BE2C (cell line): ENCODE data around the gene ELFN1.

Experiments used
- DNase-seq: peaks from one replicate; pipeline ENCODE4 v3.0.0-alpha.2; 2020
- H3K27me3 ChIP-seq: fragments of 250-450 bp; sonication (Bioruptor Pico); 2 replicates; pipeline ENCODE4 v1.5.1; 2020; ENCODE audit warnings: mild to moderate bottlenecking
- H3K36me3 ChIP-seq: fragments of 250-450 bp; sonication (Bioruptor Pico); 2 replicates; pipeline ENCODE4 v1.5.1; 2020; ENCODE audit warnings: mild to moderate bottlenecking
- H3K4me1 ChIP-seq: fragments of 250-450 bp; sonication (Bioruptor Pico); 2 replicates; pipeline ENCODE4 v1.5.1; 2020
- H3K4me3 ChIP-seq: 2 replicates; pipeline ENCODE4 v1.5.1; 2011; ENCODE audit warnings: low read depth, low read length
- H3K9me3 ChIP-seq: fragments of 250-450 bp; sonication (Bioruptor Pico); 2 replicates; pipeline ENCODE4 v1.5.1; 2020
- TF ChIP-seq, protein P1 (sequence below): IDR thresholded peaks from 2 replicates; pipeline ENCODE4 v1.5.1; 2012; ENCODE audit warnings: mild to moderate bottlenecking, low read depth, low read length

ELFN1 gene

DNA sequence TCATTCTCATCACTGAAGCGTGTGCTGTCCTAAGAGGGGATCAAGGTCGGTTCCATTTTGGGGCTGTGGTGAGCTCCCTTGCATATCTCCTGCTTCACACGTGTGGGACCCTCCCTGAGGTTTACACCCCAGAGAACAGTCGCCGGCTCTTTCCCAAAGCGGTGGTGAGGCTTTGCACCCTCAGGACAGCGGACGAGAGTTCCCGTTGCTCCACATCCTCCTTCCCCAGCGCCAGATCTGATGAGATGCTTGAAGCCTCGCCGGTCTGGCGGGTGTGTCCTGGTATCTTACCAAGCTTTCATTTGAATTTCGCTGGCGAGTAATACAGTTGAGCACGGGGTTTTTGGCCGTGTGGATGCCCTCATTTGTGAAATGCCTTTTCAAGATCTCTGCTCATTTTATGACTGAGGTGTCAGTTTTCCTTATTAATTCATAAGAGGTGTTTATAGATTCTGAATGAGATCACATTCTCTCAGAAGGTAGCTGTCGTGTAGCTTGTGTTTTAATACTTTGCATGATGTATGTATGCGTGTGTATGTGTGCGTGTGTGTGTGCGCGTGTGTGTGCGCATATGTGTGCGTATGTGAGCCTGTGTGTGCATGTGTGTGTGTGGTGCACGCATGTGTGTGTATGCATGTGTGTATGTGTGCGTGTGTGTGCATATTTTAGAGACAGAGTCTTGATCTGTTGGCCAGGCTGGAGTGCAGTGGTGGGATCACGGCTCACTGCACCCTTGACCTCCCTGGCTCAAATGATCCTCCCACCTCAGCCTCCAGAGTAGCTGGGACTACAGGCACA is 30.7 kb downstream of the ELFN1 start:
- Histone ChIP-seq H3K27me3 (no peaks in the 10 kb centered on the region), H3K36me3 (no peaks in the 10 kb centered on the region), H3K4me1 (no peaks in the 10 kb centered on the region), H3K4me3 (no peak overlapping the region), H3K9me3 (no peaks in the 10 kb centered on the region)
- no peak for DNase-seq
- TF ChIP-seq, protein P1, sequence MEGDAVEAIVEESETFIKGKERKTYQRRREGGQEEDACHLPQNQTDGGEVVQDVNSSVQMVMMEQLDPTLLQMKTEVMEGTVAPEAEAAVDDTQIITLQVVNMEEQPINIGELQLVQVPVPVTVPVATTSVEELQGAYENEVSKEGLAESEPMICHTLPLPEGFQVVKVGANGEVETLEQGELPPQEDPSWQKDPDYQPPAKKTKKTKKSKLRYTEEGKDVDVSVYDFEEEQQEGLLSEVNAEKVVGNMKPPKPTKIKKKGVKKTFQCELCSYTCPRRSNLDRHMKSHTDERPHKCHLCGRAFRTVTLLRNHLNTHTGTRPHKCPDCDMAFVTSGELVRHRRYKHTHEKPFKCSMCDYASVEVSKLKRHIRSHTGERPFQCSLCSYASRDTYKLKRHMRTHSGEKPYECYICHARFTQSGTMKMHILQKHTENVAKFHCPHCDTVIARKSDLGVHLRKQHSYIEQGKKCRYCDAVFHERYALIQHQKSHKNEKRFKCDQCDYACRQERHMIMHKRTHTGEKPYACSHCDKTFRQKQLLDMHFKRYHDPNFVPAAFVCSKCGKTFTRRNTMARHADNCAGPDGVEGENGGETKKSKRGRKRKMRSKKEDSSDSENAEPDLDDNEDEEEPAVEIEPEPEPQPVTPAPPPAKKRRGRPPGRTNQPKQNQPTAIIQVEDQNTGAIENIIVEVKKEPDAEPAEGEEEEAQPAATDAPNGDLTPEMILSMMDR, result no peak

DNA sequence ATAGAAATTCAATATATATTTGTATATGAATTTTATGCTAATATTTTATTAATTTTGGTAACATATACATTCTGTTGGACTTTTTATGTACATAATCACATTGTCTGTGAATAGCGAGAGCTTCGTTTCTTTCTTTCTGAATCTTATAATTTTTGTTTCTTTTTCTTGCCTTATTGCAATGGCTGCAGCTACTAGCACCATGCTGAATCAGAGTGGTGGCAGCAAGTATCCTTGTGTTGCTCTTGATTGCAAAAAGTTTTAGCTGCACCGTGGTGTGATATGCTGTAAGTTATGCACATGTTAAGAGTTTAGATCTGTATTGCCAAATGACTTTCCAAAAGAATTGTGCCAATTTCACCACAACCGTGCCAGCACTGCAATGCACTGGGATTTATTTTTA is 32.6 kb downstream of the ELFN1 start:
- Histone ChIP-seq H3K36me3 (no peaks in the 10 kb centered on the region), H3K4me1 (no peaks in the 10 kb centered on the region), H3K27me3 (no peaks in the 10 kb centered on the region), H3K9me3 (no peaks in the 10 kb centered on the region), H3K4me3 (no peak overlapping the region)
- DNase-seq, result no peak
- TF ChIP-seq, protein P1, result no peak

DNA sequence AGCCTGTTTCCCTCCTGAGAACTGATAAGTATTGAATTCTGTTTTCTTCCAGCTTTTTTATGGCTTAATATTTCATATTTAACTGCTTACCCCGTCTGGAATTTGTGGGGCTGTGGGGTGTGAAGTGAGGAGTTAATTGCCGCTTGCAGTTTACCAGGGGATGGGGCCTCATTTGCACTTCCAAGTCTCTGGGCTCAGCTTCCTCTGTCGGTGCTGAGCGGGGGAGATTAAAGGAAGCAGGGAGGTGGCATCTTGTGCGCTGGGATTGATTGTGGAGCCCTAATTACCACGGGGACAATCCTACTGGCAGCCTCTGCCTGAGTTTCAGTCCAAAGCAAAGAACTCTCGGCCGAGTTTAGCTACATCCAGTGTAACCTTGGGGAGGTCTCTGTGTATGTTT is 33.4 kb downstream of the ELFN1 start:
- Histone ChIP-seq H3K4me3 (no peak overlapping the region), H3K9me3 (no peaks in the 10 kb centered on the region), H3K4me1 (no peaks in the 10 kb centered on the region), H3K27me3 (no peaks in the 10 kb centered on the region), H3K36me3 (no peaks in the 10 kb centered on the region)
- DNase-seq, result no peak
- TF ChIP-seq, protein P1, result no peak

DNA sequence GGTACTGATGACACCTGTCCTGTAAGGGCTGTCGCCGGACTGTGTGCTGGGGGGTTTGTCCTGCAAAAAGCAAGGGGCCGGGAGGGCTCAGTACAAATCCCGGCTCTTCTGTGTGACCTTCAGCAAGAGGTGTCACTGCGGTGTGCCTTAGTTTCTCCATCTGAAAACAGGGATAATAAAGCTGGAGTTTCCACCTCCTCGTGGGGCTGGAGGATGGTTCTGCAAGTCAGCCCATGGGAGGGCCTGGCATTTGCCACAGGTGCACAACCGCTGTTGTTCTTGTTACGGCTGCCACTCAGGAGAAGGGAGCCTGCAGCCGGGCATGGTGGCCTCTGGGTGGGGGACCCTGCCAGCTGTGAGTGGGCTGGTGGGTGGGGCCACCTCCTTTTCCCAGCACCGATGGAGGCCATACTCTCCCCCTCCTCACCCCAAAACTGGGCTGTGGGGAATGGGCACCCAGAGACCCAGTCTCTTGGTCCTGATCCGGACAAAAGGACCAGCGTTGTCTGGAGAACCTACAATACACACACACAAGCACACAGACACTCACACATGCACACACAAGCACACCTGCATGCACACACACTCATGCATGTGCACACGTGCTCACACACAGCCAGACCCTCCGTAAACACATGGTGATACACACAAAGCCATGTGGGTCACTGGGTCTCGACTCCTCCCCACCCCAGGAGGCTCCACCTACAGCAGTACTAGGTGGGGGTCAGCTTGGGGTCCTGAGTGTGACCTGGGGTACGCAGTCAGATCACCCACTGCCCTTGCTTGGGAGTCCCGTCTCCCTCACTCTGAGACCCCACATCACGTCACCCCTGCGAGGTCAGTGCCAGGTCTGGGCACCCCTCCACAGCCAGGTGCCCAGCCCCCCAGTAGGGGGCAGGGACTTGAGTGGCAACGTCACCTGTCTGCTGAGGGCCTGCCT is 34.1 kb downstream of the ELFN1 start:
- DNase-seq, result no peak
- no peaks in the 10 kb centered on the region for H3K9me3 ChIP-seq
- TF ChIP-seq, protein P1, result no peak
- H3K27me3 ChIP-seq, result no peaks in the 10 kb centered on the region
- H3K36me3 ChIP-seq, result no peaks in the 10 kb centered on the region
- no peak overlapping the region for H3K4me3 ChIP-seq
- no peaks in the 10 kb centered on the region for H3K4me1 ChIP-seq

DNA sequence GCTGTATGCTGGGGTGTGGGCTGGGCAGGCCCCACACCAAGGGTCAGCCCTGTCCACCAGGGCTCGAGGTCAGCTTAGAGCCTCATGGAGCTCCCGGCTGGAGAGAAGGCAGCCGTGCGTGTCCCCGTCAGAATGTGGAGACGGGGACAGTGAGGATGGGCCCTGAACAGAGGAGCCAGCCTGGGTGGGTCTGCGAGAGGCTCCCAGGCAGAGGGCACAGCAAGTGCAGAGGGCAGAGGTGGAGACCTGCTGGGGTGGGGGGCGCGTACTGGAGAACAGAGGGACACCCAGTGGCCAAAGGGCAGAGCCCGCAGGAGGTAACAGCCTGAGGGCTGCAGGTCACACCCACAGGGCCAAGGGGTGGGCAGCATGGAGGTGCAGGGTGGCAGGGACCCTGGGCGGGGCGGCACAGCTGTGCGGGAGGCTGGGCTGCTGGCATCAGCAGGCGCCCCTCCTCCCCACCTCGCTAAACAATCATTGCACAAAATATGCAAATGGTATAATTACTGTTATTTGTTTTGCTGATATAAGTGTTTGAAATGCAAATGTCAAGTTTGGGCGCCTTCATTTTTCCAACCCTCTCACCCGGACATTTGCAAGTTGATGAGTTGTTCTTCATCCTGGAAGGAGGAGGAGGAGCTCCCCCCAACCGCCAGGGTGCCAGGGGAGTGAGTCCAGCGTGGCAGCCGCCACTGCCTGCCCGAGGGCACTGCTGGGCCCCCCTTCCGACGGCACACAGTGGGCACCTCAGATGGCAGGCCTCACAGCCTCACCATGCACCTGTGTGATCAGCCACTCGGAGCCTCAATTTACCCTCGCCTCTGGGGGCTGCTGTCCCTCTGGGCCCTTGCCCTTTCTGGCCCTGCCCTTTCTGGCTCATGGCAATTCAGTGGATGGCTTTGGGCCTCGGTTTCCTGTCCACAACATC is 35.0 kb downstream of the ELFN1 start:
- Histone ChIP-seq H3K27me3 (no peaks in the 10 kb centered on the region), H3K4me3 (no peak overlapping the region), H3K9me3 (no peaks in the 10 kb centered on the region), H3K36me3 (no peaks in the 10 kb centered on the region), H3K4me1 (no peaks in the 10 kb centered on the region)
- TF ChIP-seq, protein P1, result no peak
- no peak for DNase-seq
